ENCODE results near the gene PDXDC1.
A peak's percentile ranks its signal among the peaks of the same experiment; 100 is the strongest.
"Not testable (repeated sequence)": the region's sequence is repeated elsewhere in the genome, so short reads cannot be mapped to it uniquely, and the experiment has no call there.

Gene PDXDC1, protein sequence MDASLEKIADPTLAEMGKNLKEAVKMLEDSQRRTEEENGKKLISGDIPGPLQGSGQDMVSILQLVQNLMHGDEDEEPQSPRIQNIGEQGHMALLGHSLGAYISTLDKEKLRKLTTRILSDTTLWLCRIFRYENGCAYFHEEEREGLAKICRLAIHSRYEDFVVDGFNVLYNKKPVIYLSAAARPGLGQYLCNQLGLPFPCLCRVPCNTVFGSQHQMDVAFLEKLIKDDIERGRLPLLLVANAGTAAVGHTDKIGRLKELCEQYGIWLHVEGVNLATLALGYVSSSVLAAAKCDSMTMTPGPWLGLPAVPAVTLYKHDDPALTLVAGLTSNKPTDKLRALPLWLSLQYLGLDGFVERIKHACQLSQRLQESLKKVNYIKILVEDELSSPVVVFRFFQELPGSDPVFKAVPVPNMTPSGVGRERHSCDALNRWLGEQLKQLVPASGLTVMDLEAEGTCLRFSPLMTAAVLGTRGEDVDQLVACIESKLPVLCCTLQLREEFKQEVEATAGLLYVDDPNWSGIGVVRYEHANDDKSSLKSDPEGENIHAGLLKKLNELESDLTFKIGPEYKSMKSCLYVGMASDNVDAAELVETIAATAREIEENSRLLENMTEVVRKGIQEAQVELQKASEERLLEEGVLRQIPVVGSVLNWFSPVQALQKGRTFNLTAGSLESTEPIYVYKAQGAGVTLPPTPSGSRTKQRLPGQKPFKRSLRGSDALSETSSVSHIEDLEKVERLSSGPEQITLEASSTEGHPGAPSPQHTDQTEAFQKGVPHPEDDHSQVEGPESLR

DNA sequence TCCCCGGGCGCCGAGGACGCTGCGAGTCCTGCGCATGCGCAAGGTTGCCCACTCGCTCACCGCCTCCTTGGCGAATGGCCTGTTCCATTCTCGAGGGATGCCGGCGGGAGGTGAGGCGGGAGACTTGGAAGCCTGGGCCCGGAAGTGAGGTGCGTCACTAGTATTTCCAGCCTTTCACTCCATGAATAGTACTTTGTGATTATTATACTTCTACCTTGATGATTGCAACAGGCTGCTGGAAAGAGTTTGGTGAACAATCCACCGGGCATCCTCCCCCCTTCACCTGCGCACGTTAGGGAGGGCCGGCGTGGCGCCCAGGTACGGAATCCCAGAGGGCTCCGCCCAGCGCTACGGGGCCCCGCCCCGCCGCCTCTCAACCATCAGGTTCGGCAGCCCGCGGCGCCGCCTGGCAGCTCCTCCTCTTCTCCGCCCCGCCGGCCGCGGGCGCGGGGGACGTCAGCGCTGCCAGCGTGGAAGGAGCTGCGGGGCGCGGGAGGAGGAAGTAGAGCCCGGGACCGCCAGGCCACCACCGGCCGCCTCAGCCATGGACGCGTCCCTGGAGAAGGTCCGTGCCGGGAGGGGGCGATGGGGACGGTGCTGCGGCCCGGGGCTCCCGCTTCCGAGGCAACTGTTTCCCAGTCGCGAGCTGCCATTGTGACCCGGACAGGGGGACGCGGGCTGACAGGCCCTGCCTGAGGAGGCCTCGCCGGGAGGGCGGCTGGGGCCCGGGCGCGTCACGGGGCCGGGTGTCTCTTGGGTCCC is at the start of gene PDXDC1:
Gene PDXDC1 (plus strand): TSS at position 371 of the 762 bp plus-strand sequence. CDS start 174 bp downstream, at position 545.
- DNase-seq: peak; percentile 99

DNA sequence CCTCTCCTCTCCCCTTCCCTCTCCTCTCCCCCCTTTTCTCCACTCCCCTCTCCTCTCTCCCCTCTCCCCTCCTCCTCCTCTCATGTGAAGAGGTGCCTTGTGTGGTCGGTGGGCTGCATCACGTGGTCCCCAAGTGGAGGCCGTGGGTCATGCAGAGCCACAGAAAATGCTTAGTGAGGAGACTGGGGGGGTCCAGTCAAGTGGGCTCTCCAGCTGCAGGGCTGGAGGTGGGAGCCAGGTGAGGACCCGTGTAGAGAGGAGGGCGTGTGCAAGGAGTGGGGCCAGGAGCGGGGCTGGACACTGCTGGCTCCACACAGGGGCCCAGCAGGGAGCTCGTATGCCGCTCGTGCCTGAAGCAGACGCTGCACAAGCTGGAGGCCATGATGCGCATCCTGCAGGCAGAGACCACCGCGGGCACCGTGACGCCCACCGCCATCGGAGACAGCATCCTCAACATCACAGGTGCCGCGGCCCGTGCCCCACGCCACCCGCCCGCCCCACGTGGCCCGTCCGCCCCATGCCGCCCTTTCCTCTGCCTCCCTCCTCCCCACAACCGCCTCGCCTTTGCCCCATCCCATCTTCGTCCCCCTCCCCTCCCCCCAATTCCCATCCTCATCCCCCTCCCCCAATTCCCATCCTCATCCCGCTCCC is 46.6 kb upstream of the PDXDC1 start:
- DNase-seq: not testable (repeated sequence)

DNA sequence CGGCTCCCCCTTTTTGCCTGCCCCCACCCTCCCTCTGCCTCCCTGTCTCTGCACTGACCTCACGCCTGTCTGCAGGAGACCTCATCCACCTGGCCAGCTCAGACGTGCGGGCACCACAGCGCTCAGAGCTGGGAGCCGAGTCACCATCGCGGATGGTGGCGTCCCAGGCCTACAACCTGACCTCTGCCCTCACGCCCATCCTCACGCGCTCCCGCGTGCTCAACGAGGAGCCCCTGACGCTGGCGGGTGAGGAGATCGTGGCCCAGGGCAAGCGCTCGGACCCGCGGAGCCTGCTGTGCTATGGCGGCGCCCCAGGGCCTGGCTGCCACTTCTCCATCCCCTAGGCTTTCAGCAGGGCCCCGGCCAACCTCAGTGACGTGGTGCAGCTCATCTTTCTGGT is 45.6 kb upstream of the PDXDC1 start:
- DNase-seq: not testable (repeated sequence)

DNA sequence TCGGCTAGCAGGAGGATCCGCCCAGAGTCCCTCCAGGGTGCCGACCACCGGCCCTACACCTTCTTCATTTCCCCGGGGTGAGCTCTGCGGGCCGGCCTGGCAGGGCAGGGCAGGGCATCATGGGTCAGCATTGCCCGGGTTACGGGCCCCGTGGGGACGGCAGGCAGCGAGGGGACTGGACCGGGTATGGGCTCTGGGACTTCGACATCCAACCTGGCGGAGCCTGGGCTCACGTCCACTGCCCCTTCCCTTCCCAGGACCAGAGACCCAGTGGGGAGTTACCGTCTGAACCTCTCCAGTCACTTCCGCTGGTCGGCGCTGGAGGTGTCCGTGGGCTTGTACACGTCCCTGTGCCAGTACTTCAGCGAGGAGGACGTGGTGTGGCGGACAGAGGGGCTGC is 44.6 kb upstream of the PDXDC1 start:
- DNase-seq: not testable (repeated sequence)

DNA sequence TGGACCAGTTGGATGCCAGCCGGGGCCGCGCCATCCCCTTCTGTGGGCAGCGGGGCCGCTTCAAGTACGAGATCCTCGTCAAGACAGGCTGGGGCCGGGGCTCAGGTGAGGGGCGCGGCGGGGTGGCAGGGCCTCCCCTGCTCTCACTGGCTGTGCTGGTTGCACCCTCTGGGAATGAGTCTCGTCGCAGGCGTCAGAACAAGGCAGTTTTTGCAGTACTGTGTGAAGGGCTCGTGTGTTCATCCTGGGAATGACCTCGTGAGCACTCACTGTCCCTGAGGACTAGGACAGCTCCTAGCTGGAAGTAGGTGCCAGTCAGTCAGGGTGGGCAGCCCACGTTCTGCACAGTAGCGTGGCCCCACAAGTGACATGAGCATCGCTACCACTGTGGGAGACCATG is 43.9 kb upstream of the PDXDC1 start:
- DNase-seq: not testable (repeated sequence)

DNA sequence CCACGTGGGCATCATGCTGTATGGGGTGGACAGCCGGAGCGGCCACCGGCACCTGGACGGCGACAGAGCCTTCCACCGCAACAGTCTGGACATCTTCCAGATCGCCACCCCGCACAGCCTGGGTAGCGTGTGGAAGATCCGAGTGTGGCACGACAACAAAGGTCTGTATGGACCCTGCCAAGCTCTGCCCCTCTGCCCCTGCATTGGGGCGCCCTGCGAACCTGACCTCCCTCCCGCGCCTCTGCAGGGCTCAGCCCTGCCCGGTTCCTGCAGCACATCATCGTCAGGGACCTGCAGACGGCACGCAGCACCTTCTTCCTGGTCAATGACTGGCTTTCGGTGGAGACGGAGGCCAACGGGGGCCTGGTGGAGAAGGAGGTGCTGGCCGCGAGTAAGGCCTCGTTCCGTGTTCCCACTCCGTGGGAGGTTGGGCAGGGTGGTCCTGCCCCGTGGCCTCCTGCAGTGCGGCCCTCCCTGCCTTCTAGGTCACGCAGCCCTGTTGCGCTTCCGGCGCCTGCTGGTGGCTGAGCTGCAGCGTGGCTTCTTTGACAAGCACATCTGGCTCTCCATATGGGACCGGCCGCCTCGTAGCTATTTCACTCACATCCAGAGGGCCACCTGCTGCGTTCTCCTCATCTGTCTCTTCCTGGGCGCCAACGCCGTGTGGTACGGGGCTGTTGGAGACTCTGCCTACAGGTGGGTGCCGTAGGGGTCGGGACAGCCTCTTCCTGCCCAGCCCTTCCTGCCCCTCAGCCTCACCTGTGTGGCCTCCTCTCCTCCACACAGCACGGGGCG is 42.0 kb upstream of the PDXDC1 start:
- not testable (repeated sequence) for DNase-seq

DNA sequence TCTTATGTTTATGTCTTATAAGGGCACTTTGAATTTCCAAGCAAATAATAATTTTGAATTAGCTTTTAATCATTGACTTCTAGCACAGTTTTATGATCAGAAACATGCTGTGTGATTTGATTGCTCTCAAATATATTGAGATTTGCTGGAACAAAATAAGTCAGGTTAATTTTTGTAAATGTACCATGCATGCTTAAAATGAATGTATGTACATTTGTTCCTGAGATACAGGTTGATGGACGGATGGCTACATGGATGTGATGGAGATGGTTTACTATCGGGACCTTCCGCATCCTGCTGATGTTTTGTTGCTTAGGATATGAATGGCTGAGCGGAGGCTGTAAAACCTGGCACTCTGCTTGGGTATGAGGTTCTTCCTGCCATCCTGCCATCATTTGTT is 37.7 kb upstream of the PDXDC1 start, which contains the start of gene NPIPA1:
Gene NPIPA1 (plus strand): TSS at position 301 of the 400 bp plus-strand sequence. CDS start 0 bp downstream, at position 301.
- DNase-seq: not testable (repeated sequence)

DNA sequence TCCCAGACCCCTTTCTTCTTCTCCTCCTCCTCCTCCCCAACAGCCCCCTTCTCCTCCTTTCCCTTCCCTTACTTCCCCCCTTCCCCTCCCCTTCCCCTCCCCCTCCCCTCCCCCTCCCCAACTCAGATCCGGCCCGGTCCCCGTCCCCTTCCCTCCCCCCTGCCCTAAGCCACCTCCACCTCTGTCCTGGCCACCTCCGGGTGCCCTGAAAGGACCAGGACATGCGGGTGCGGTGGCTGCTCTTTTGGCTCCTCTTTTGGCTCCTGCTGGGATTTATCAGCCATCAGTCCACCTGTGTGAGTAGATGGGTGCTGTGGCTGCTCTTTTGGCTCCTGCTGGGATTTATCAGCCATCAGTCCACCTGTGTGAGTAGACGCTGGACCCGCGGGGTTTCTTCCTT is 36.8 kb upstream of the PDXDC1 start:
- not testable (repeated sequence) for DNase-seq

DNA sequence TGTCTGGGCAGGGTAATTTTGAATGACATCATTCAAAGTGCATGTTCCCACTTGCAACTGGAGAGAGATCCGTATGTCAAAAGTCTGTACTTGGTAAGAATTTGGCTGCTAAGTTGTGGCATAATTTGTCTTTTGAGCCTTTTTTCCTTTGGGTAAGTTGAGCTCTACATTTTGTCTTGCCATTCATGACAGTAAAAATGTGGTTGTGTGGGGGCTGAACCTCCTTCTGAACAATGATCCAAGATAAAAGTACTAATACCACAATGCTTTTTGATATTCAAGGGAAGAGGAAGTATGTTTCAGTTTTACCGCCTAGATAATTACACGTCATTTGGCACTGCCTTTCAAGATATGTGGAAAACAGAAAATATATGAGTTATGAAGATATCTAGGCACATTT is 32.1 kb upstream of the PDXDC1 start:
- DNase-seq: not testable (repeated sequence)

DNA sequence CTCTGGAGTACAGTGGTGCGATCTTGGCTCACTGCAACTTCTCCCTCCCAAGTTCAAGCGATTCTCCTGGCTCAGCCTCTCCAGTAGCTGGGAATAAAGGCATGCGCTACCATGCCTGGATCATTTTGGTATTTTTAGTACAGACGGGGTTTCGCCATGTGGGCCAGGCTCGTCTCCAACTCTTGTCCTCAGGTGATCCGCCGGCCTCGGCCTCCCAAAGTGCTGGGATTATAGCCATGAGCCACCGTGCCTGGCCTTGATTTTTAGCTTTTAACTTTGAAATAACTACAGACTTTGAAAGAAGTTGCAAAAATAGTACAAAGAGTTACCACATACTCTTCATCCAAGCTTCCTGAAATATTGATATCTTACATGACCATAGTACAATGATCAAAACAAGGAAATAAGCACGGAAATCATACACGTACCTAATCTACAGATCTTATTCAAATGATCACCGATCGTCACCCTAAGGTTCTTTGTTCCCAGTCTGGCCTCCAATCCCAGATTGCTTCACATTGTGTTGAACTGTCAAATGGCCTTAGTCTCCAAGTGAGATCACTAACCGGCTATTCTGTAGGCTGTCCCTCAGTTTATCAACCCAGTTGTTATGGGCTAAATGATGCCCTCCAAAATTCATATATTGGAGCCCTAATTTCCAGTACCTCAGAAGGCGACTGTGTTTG is 19.1 kb upstream of the PDXDC1 start:
- DNase-seq: no peak

DNA sequence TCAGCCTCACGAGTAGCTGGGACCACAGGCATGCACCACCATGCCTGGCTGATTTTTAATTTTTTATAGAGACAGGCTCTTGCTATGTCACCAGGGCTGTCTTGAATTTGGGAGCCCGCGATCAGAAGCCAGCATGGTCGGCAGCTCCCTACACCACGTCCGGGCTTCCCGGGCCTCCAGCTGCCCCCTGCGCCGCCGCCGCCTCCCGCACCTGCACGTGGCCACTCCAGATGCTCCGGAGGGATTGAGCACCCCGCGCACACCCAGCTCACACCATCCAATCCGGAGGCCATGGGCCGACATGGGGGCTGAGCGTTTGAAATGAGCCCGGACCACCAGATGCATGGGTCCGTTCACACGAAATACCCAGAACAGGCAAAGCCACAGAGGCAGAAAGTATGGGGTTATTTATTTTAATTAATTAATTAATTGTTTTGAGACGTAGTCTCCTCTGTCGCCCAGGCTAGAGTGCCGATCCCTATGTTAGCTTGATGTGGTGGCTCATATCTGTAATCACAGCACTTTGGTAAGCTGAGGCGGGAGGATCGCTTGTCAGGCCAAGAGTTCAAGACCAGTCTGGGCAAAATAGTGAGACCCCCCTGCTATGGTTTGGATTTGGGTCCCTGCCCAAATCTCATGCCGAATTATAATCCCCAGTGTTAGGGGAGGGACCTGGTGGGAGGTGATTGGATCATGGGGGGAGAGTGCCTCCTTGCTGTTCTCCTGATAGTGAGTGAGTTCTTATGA is 17.1 kb upstream of the PDXDC1 start:
- DNase-seq: no peak

DNA sequence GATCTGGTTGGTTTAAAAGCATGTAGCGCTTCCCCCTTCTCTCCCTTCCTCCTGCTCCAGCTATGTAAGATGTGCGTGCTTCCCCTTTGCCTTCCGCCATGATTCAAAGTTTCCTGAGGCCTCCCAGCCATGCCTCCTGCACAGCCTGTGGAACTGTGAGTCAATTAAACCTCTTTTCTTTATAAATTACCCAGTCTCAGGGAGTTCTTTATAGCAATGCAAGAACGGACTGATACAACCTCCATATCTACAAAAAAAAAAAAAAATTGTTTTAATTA is 16.6 kb upstream of the PDXDC1 start:
- DNase-seq: no peak

DNA sequence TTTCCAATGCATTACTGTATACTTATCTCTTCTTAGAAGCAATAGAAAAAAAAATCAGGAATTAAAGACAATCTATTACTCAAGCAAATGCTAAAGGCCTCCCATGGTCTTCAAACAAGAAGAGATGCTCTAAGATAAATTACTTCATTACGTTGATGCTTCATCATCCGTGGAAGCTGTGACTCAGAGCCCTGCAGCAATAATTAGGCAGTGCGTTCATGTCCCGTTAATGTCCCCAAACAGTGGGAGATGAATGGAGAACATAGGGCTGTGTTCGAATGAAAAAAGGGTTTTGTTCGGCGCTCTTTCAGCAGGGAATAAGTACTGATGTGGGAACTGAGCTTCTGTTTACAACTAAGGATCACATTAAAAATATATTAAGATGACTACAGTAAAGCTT is 15.9 kb upstream of the PDXDC1 start:
- DNase-seq: no peak

DNA sequence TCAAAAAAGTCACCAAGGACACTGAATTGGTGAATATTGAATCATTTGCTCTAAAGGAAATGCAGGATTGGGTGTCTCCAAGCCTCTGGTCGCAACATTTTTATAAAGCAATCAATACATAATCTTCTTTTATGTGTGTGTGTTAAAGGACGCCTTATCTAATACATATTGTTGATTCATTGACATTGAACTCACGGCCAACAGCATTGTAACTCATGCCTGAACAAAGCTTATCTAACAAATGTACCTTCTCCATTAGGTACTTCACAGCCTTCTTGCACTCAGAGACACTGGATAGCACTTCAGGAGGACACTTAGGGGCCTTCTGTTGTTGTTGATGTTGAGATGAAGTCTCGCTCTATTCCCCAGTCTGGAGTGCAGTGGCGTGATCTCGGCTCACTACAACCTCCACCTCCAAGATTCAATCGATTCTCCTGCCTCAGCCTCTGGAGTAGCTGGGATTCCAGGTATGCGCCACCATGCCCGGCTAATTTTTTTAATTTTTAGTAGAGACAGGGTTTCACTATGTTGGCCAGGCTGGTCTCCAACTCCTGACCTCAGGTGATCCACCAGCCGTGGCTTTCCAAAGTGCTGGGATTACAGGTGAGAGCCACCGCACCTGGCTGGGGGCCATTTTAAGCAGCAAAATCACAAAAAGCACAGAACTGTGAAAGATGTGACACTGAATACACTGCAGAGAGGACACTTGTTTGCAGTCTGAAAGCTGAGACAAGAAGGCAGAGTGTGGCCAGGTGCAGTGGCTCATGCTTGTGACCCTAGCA is 13.2 kb upstream of the PDXDC1 start:
- no peak for DNase-seq

DNA sequence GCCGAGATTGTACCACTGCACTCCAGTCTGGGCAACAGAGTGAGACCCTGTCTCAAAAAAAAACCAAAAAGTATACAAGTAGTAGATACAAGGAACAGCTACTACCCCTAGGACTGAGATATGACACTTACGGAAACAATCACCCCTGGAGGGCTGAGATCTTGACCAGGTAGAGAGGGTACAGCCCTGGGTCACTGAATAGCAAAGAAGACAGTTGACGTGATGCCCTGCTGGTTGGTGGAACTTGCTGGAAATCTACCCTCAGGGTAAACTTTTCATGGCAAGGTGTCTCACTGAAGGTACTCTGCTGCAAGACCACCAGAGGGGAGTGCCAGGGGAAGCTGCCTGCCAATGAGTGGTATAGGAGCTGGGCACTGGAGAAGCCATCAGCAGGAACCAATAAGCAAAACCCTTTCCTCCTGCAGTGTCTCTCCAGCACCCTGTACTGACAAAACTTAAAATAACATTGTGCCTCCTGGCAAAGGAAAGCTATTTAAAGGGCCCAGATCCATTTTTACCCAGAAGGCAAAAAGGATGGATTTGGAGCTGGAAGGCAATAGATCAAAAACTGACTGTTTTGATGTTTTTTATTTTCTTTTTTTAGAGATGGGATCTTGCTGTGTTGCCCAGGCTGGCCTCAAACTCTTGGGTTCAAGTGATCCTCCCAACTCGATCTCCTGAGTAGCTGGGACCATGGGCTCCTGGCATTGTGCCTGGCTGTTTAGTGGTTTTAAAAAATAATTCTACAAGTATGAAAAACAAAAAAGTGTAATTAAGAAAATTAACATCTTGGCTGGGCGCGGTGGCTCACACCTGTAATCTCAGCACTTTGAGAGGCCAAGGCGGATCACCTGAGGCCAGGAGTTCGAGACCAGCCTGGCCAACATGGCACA is 11.3 kb upstream of the PDXDC1 start:
- no peak for DNase-seq

DNA sequence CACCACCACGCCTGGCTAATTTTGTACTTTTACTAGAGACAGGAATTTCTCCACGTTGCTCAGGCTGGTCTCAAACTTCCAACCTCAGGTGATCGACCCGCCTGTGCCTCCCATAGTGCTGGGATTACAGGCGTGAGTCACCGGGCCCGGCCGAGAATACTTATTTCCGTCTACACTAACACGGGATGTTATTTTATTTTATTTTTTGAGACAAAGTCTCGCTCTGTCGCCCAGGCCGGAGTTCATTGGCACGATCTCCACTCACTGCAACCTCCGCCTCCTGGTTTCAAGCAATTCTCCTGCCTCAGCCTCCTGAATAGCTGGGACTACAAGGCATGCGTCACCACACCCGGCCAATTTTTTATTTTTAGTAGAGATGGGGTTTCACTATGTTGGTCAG is 9.5 kb upstream of the PDXDC1 start:
- DNase-seq: no peak

DNA sequence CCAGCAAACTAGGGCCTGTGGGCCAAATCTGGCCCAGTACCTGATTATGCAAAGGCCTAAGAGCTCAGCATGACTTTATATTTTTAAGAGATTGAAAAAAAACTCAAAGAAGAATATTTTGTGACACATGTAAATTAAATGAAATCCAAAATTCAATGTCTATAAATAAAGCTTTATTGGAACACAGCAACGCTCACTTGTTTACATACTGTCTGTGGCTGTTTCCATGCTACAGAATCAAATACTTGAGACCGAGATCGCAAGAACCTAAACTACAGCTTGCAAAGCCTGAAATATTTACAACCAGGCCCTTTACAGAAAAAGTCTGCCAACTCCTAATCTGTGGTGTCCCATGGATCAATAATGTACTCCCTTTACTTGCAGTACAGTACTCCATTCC is 5.0 kb upstream of the PDXDC1 start:
- not testable (repeated sequence) for DNase-seq

DNA sequence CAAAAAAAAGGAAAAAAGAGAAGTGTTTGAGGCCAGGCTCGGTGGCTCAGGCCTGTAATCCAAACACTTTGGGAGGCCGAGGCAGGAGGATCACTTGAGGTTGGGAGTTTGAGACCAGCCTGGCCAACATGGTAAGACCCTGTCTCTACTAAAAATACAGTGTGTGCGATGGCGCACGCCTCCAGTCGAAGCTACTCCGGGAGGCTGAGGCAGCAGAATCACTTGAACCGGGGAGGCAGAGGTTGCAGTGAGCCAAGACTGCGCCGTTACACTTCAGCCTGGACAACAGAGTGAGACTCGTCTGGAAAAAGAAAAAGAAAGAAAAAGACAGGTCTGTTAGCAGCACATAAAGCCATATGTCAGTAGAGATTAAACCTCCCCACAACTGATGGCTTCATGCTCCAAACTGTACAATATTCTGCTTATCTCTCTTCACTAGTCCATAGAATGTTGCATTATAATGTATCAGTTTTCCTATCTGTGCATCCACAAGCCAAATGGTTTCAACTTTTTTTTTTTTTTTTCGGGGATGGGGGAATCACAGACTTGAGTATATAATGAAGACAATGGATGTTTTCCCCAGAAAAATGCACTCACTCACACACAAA is 3.1 kb upstream of the PDXDC1 start:
- not testable (repeated sequence) for DNase-seq
